Smooth muscle cell (in vitro differentiated cells): ENCODE measurements around the gene MAP7D1. TPM values are rescaled to one million over a fixed set of nuclear protein-coding genes. Genes with fewer than 3 reads are reported as not detected.
A peak's percentile ranks its signal among the peaks of the same experiment; 100 is the strongest.

Experiments
- DNase-seq: peaks from one replicate; lab custom pipeline; 2025; ENCODE audit not compliant: unreplicated experiment; lab: John Stamatoyannopoulos, UW
- H2AFZ ChIP-seq: fragments of 200-600 bp; sonication (generic); 2 replicates; pipeline ENCODE4 v1.6.0; 2016; ENCODE audit warnings: antibody characterized with exemption, low read depth, mild to moderate bottlenecking
- H3F3A ChIP-seq: fragments of 200-600 bp; sonication (generic); 2 replicates; pipeline ENCODE4 v1.6.0; 2017; ENCODE audit warnings: antibody characterized with exemption, low read depth
- H3K27ac ChIP-seq: fragments of 200-600 bp; sonication (generic); 2 replicates; pipeline ENCODE4 v1.5.1; 2016; ENCODE audit warnings: low read depth, mild to moderate bottlenecking
- H3K27me3 ChIP-seq: fragments of 200-600 bp; sonication (generic); 2 replicates; pipeline ENCODE4 v1.6.1; 2016; ENCODE audit warnings: low read depth, mild to moderate bottlenecking
- H3K36me3 ChIP-seq: fragments of 200-600 bp; sonication (generic); 2 replicates; pipeline ENCODE4 v1.5.1; 2016; ENCODE audit warnings: low read depth
- H3K4me1 ChIP-seq: fragments of 200-600 bp; sonication (generic); 2 replicates; pipeline ENCODE4 v1.5.1; 2016; ENCODE audit warnings: low read depth
- H3K4me2 ChIP-seq: fragments of 200-600 bp; sonication (generic); 2 replicates; pipeline ENCODE4 v1.6.0; 2016; ENCODE audit warnings: mild to moderate bottlenecking
- H3K4me3 ChIP-seq: fragments of 200-600 bp; sonication (generic); 2 replicates; pipeline ENCODE4 v1.5.1; 2016; ENCODE audit warnings: mild to moderate bottlenecking
- H3K79me2 ChIP-seq: fragments of 200-600 bp; sonication (generic); 2 replicates; pipeline ENCODE4 v1.6.0; 2016; ENCODE audit warnings: low read depth, mild to moderate bottlenecking
- H3K9ac ChIP-seq: fragments of 200-600 bp; sonication (generic); 2 replicates; pipeline ENCODE4 v1.6.0; 2016; ENCODE audit warnings: low read depth
- H3K9me3 ChIP-seq: fragments of 200-600 bp; sonication (generic); replicated peaks from 2 replicates; pipeline ENCODE4 v1.5.1; 2016; ENCODE audit warnings: low read depth
- H4K20me1 ChIP-seq: fragments of 200-600 bp; sonication (generic); 2 replicates; pipeline ENCODE4 v1.6.0; 2016; ENCODE audit warnings: low read depth
- CTCF ChIP-seq: fragments of 200-600 bp; sonication (generic); IDR thresholded peaks from 2 replicates; pipeline ENCODE4 v1.5.1; 2017; ENCODE audit warnings: borderline replicate concordance, mild to moderate bottlenecking, antibody characterized with exemption; ENCODE audit not compliant: insufficient read depth, poor library complexity, severe bottlenecking
- WGBS: methylation state at CpG from one replicate; pipeline ENCODE4 v1.1.7; 2016; ENCODE audit warnings: low lambda C conversion rate; 5-methylcytosine and 5-hydroxymethylcytosine counted together
- polyA plus RNA-seq: library from polyadenylated mRNA; unstranded; fragments of >200 nt; fragmentation: Nextera tagmentation; extraction: Ambion mirVana; gene quantifications from 2 replicates; pipeline ENCODE4 v1.2.1, GENCODE V29; 2016
- total RNA-seq: library from RNA; depleted of rRNA; stranded (reverse); fragments of >200 nt; gene quantifications from 2 replicates; pipeline ENCODE4 v1.2.3, GENCODE V29; 2014

The MAP7D1 gene
- total and polyA plus RNA-seq, 2 experiments from 2014 or later = 109 to 169 TPM

- Histone ChIP-seq H3K4me1 (peaks cover 19% of the 10 kb centered on the region), H3K4me2 (no peak overlapping the region), H3K79me2 (peaks cover 100% of the 10 kb centered on the region), H4K20me1 (peaks cover 100% of the 10 kb centered on the region), H3K36me3 (no peaks in the 10 kb centered on the region), H3K9me3 (no peaks in the 10 kb centered on the region), H2AFZ (no peak overlapping the region), H3K27me3 (no peaks in the 10 kb centered on the region), H3F3A (peaks cover 14% of the 10 kb centered on the region), H3K9ac (no peak overlapping the region), H3K4me3 (no peak overlapping the region), H3K27ac (peak overlapping the region; percentile 82)
- no peak for DNase-seq
- no peak for TF ChIP-seq CTCF
These were observed 7.5 kb downstream of the MAP7D1 start for GRCh38 chr1:36163426-36163825.

- peak overlapping the region; percentile 17 for H3K27ac ChIP-seq
- TF ChIP-seq CTCF = no peak
- H3K9me3 ChIP-seq = no peaks in the 10 kb centered on the region
- H3K4me2 ChIP-seq = no peak overlapping the region
- no peak overlapping the region for H3K9ac ChIP-seq
- DNase-seq = no peak
- no peaks in the 10 kb centered on the region for H3K27me3 ChIP-seq
- peaks cover 11% of the 10 kb centered on the region for H3F3A ChIP-seq
- 98% methylated on average over 2 of the region's 2 CpGs for WGBS
- no peak overlapping the region for H3K4me3 ChIP-seq
- no peaks in the 10 kb centered on the region for H3K36me3 ChIP-seq
- H4K20me1 ChIP-seq = peaks cover 100% of the 10 kb centered on the region
- H2AFZ ChIP-seq = no peak overlapping the region
- H3K4me1 ChIP-seq = peaks cover 16% of the 10 kb centered on the region
- H3K79me2 ChIP-seq = peaks cover 100% of the 10 kb centered on the region
These were observed 8.4 kb downstream of the MAP7D1 start for GRCh38 chr1:36164361-36164760.

- Histone ChIP-seq H3K9ac (no peak overlapping the region), H3K36me3 (no peaks in the 10 kb centered on the region), H3K27ac (peak overlapping the region; percentile 95), H3K4me2 (no peak overlapping the region), H3K4me1 (peaks cover 16% of the 10 kb centered on the region), H3F3A (peaks cover 6% of the 10 kb centered on the region), H3K79me2 (peaks cover 100% of the 10 kb centered on the region), H2AFZ (no peak overlapping the region), H3K9me3 (no peaks in the 10 kb centered on the region), H3K27me3 (no peaks in the 10 kb centered on the region), H4K20me1 (peaks cover 100% of the 10 kb centered on the region), H3K4me3 (no peak overlapping the region)
- DNase-seq = no peak
- 100% methylated on average over 1 of the region's 1 CpG for WGBS
- TF ChIP-seq CTCF = no peak
These were observed 9.2 kb downstream of the MAP7D1 start for GRCh38 chr1:36165145-36165544.

- Histone ChIP-seq H3K4me3 (no peak overlapping the region), H2AFZ (no peak overlapping the region), H4K20me1 (peaks cover 100% of the 10 kb centered on the region), H3F3A (peaks cover 4% of the 10 kb centered on the region), H3K27me3 (no peaks in the 10 kb centered on the region), H3K36me3 (no peaks in the 10 kb centered on the region), H3K79me2 (peaks cover 100% of the 10 kb centered on the region), H3K9ac (peak overlapping the region; percentile 85), H3K9me3 (no peaks in the 10 kb centered on the region), H3K4me2 (no peak overlapping the region), H3K4me1 (peaks cover 8% of the 10 kb centered on the region), H3K27ac (peak overlapping the region; percentile 95)
- DNase-seq = no peak
- TF ChIP-seq CTCF = no peak
- 89% methylated on average over 4 of the region's 4 CpGs for WGBS
These were observed 10.2 kb downstream of the MAP7D1 start for GRCh38 chr1:36166136-36166535.
